SK-MEL-5 (cell line): ENCODE results near the gene PPP1R3D. TPM values are rescaled to one million over a fixed set of nuclear protein-coding genes. Genes with fewer than 3 reads are reported as not detected.
"Not testable (repeated sequence)": the region's sequence is repeated elsewhere in the genome, so short reads cannot be mapped to it uniquely, and the experiment has no call there.

ENCODE experiments used
- DNase-seq: peaks from one replicate; pipeline ENCODE4 v3.0.0-alpha.2; 2016; ENCODE audit warnings: low read depth, low spot score
- in situ Hi-C: cut with HindIII; loops from 2 replicates; pipeline ENCODE4 v1.10.0; 2016; ENCODE audit warnings: low sequenced_read_pairs, high pct_unique_total_duplicates, low pct_unique_long_range_greater_than_20kb
- total RNA-seq: library from RNA; depleted of rRNA; stranded (reverse); fragments of >200 nt; shearing (Covaris generic); gene quantifications from 2 replicates; pipeline ENCODE4 v1.2.3, GENCODE V29; 2014

Gene PPP1R3D
- total RNA-seq, 1 experiment from 2014 or later: 12.2 TPM

DNA sequence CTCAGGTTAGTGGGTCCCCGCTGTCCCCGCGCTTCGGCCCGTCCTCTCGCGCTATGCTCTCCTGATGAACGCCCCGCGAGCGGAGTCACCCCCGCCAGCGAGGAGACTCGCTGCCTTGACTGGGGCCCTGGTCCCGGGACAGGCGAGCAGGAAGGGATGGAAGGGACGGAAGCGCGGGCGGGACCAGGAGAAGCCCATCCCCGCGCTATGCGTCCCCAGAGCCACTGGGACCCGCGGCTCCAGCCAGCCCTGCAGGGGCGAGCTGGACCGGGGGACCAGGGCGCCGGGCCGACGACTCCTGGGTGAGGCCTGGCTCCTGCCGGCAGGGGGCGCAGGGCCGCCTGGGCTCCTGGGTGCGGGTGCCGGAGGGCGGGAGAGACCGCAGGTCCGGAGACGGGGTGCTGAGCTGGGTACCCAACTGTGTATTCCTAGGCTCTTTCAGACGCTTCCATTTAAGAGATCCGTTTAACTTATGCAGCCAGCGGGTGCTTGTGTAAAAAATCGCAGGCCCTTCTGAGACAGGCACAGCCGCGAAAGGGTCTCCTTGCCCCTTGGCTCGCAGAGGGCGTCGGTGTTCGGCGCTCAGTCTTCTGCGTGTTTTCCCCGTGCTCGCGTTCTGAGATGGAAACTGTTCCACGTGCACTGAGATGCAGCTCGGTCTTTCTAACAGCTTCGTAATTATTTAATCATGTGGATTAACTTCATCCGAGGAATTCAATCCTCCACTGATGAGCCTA, 6.1 kb downstream of the PPP1R3D start:
- in situ Hi-C loops: no loop called here
- DNase-seq: peak; percentile 79

DNA sequence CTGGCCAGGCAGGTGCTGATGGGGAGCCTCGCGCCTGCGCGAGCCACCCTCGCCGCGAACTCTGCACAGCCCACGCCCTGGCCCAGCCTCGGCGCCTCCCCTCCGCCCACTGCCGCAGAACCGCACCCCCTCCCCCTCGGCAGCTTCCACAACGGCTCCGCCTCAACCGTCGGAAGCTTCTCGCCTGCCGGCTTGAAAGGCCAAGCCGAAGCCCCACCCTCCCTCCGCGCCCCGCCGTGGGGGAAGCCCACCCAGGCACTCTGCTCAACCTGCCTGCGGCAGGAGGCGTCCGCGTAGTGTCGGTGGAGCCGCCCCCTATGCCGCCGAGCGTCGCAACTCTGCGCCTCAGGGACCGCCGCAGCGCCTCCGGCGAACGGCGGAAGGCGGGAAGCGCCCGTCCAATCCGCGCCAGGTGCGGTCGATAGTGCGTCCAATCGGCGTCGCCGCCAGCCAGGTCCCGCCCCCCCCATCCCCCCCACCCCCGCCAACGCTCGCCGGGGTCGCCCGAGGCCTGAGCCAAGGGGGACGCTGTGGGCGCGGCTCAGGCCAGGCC, 6.7 kb downstream of the PPP1R3D start, which contains the start of gene SYCP2:
TSS of gene SYCP2 (minus strand) at position 342 of the 553 bp plus-strand sequence. CDS start 11,224 bp downstream, outside the sequence.
- DNase-seq: peak; percentile 53
- in situ Hi-C loops: no loop called here

DNA sequence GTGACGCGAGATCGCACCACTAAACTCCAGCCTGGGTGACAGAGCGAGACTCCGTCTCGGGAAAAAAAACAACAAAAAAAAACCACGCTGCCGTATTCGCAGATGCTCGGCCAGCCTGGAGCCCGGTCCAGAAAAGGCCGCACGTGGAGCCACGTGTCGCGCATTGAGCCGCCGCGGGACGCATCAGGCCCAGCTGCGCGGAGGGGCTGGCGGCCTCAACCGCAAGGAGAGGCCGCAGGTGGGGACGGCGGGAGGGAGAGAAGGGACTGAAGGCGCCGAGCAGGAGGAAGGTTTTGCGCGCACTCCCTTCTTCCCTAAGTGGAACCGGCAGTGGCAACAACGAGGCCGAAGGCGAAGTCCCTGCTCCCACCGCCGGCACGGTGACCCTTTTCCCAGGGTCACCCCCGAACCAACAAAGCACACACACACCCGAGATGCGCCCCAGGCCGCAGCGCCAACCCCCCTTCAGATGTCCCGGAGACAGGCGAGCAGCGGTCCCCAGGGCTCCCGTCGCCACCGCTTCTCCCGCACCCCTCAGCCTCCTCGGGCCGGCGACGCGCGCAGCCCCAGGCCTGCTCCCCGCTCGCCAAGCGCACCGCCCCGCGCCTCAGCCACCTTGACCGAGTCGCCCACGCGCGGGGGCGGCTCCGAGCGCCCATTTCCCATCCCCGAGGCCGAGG, 7.3 kb downstream of the PPP1R3D start:
- in situ Hi-C loops: no loop called here
- no peak for DNase-seq

DNA sequence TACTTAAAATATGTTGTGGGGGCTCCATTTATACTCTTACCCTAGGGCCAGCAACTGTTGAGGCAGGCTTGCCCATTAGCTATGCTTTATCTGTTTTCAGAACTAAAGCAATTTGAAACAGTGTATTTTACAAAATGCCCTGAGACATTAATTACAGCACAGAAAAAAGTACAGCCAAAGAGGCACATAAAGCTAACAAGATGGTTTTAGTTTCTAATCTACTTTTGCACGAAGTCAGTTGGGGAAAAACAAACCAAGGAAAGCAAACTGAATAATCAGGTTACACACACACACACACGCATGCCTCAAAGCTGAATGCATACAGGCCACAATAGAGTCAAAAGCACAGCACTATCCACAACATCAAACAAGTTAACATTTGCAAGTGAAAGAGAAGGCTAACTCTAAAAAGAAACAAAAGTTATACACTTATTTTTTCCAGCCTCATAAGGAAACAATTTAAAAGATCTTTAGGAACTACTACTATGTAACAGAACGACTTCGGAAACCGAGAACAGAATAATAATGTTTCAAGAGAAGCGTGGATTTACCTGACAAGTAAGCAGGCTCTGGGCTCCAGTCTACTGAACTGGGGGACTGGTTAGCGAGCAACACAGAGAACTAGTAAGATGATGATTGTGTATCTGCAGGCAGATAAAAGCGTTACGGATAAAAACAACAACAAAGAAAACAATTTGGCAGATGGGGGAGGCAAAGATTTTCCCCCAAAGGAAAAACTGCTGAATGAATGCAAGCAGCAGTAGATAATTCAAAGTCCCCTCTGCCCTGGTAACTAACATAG, 8.4 kb downstream of the PPP1R3D start:
- in situ Hi-C loops: no loop called here
- no peak for DNase-seq

DNA sequence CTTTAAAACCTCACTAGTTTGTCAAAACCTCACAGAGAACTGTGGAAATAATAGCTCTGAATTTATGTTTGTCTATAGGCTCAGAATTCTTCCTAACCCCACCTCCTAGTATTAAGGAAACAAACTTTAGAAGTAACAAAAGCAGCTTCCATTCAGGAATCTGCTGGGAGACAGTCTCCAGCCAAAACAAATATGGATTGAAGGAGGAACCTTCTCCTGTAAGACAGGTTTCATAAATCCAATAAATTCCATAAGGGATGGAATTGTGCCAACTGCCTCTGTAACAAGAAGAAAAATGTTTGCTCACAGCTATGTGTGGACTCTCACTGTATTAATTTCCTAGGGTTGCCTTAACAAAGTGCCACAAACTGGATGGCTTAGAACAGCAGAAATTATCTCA, 14.2 kb downstream of the PPP1R3D start:
- in situ Hi-C loops: no loop called here
- no peak for DNase-seq

DNA sequence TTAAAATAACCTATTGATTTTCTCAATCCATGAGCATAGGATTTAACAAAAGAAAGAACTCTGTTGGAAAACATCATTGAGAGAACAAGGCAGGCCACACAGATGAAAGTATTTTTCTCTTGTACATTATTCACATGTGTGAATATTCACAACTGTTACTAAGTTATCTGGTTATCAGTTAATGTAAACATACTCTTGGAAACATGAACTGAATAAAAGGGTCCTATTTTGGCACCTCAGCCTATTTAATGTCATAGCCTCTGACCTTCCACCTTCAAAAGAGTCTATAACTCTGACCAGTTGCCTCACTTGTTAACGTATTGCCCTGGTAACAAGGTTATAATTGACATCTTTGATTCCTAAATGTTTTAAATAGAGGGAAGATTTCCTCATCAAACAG, 14.7 kb downstream of the PPP1R3D start:
- DNase-seq: no peak

DNA sequence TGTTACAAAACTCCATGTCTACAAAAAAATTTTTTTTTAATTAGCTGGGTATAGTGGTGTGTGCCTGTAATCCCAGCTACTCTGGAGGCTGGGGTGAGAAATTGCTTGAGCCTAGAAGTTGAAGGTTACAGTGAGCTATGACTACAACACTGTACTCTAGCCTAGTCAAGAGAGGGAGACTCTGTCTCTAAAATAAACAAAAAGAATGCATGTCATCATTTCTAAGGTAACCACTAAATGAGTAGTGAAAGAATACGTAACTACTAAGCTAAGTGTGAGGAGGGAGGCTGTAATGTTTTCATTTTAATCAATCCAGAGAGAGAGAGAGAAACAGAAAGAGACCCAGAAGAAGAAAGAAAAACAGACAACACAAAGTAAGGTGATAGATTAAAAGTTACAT, 16.6 kb downstream of the PPP1R3D start:
- in situ Hi-C loops: no loop called here
- no peak for DNase-seq

More for the DNA sequence above, 14.7 kb downstream of the PPP1R3D start:
- in situ Hi-C loops: no loop called here

DNA sequence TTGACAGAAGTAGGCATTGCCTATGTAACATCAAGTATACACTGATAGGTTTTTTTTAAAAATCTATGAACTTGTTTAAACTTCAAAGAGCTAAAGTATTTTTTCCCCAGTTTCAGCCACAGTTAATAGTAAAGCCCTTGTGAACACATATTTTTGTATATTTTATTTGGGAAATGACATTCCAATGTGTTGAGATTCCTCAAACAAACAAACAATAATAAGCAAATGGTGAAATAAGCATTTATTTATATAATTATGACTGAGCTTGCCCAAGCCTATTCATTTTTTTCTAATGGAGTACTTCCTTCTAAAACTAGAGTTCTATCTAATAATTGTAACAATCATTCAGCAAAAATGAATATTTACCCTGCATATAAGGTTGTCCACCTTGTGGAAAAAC, 19.2 kb downstream of the PPP1R3D start:
- no peak for DNase-seq
- in situ Hi-C loops: no loop called here

DNA sequence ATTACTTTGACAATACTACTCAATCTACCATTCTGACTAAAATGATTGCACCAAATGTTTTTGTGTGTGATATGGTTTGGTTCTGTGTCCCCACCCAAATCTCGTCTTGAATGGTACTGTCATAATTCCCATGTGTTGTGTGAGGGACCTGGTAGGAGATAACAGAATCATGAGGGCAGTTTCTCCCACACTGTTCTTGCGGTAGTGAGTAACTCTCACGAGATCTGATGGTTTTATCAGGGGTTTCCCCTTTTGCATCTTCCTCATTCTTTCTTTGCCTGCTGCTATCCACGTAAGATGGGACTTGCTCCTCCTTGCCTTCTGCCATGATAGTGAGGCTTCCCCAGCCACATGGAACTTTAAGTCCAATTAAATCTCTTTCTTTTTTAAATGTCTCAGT, 27.5 kb downstream of the PPP1R3D start:
- in situ Hi-C loops: no loop called here
- peak; percentile 6 for DNase-seq

DNA sequence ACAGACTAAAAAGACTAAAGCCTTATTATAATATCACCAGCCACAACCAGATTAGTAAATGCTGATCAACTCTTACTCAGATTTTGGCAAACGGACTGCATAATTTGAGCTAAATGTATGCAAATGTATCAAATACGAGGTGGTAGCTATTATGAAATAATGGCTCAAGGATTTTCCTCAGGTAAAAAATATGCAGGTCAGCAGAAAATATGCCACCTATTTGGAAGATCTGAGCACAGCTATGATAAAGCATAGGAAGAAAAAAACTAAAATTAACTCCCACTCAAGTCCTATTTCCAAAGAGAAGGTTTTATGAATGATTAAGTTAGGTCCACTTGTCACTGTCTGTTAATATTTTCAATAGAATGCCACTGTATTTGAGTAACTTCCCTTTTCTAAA, 29.1 kb downstream of the PPP1R3D start:
- in situ Hi-C loops: no loop called here
- no peak for DNase-seq

DNA sequence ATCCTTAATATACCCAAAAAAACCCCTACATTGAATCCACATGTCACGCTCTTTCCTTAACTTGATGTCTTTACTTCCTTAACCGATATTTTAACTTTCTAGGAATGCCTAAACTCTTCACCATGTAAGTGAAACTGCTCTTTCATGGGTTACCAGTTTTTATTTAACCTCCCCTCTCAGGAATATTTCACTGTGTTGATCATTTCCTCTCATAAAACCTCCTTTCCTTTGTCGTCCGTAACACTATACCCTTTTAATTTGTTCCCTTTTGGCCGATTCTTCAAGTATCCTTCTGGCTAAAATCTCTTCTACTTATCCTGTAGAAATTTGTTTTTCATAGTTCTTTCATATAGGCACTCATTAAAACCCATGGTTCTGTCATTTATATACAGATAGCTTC, 31.2 kb downstream of the PPP1R3D start:
- no peak for DNase-seq
- in situ Hi-C loops: no loop called here

DNA sequence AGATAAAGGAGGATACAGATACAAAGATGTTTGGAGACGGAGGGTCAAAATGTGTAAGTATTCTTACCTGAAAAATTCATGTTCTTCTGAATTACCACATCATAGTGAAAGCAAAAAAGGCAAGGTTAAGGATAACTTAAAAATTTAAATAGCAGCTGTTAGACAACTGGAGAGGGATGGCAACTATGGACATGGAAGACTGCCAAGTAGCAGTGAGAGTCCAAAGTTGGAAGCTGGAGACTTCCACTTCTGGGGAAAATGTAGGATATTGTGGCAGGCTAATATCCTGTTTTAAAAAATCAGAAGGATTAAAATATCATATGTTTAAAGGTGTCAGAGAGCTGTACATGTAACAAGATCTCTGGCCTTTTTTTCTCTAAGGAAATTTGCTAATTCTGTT, 36.5 kb downstream of the PPP1R3D start:
- in situ Hi-C loops: no loop called here
- DNase-seq: no peak

DNA sequence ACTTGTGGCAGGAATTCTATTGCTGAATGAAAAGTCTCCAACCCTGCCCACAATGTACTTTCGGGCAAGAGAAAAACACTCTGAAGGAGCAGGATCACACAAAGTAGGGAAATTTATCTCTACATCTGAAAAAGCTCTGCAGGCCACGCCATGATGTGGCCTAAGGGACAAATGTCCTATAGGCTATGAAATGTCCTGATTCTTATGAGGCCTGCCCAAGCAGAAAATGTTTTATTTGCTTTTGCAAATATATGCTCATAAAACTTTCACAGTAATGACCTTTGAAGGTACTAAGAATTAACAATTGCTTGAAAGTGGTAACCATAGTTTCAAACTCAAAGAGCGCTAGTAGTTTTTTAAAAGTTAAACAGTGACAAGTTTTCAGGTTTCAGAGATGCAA, 37.6 kb downstream of the PPP1R3D start:
- in situ Hi-C loops: no loop called here
- no peak for DNase-seq

DNA sequence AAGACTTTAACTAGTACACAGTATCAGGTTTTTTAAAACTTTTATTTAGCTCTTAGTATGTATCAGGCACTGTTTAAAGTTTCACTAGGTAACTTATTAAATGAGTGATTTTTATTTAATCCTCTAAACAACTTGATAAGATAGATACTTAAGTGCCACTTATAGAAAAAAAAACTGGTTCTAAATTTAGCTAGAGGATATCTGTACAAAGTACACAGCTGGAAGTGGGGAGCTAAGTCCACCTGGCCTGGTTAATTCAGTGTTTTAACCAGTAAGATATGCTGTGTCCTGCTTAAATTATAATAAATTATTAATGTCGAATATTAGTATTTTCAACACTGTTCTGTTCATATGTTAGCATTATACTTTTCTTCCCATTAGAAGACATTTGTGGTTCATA, 44.2 kb downstream of the PPP1R3D start:
- in situ Hi-C loops: no loop called here
- no peak for DNase-seq

DNA sequence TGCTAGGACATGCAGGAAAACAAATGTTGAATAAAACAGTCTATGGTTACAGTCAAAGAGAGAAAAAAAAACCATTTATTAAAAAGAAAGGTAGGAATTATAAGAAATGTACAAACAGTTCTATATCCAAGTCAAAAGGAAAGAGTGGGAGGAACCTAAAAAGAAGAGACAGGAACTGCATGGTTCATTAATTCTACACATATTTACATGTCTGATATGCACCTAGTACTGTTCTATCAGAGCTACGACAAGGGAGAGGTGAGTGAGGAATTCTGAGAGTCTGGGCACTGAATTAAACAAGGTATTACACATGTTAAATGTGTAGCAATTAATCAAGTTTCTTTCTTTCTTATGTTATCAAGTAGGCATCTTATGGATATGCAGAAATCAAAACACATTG, 48.5 kb downstream of the PPP1R3D start:
- in situ Hi-C loops: no loop called here
- no peak for DNase-seq

DNA sequence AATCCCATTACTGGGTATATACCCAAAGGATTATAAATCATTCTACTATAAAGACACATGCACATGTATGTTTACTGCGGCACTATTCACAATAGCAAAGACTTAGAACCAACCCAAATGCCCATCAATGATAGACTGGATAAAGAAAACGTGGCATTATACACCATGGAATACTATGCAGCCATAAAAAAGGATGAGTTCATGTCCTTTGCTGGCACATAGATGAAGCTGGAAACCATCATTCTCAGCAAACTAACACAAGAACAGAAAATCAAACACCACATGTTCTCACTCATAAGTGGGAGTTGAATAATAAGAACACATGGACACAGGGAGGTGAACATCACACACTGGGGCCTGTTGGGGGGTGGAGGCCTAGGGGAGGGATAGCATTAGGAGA, 50.1 kb downstream of the PPP1R3D start:
- in situ Hi-C loops, DNase-seq: not testable (repeated sequence)

DNA sequence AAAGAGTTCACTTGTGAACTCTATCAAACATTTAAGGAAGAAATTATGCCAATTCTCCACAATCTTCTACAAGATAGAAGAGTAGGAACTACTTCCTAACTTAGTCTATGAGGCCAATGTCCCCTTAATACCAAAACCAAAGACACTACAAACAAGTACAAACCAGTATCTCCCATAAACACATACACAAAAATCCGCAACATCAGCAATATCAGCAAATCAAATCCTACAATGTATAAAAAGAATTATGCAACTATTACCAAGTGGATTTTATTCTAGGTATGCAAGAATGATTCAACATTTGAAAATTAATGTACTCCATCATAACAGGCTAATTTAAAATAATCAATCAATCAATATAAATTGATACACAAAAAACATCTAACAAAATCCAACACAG, 52.1 kb downstream of the PPP1R3D start:
- DNase-seq: no peak
- in situ Hi-C loops: no loop called here
